H1 (cell line): ENCODE results near the gene DPEP3. TPM values are rescaled to one million over a fixed set of nuclear protein-coding genes. Genes with fewer than 3 reads are reported as not detected.
"Not testable (repeated sequence)": the region's sequence is repeated elsewhere in the genome, so short reads cannot be mapped to it uniquely, and the experiment has no call there.

Experiments used
- CTCF ChIA-PET: fragments of 300-600 bp; sonication (Branson Sonifier 250); formaldehyde crosslinking; loops from one replicate; lab custom pipeline; 2021; ENCODE audit not compliant: partially characterized antibody; lab: Charles Lee
- POLR2A ChIA-PET: fragments of 300-600 bp; sonication (Branson Sonifier 250); formaldehyde crosslinking; loops from one replicate; lab custom pipeline; 2021; ENCODE audit warnings: inconsistent platforms; ENCODE audit not compliant: partially characterized antibody; lab: Charles Lee
- DNase-seq, 2 experiments: peaks; one replicate each; pipeline versions ENCODE4 v3.0.0 to v3.0.0-alpha.2; 2010 to 2022; ENCODE audit warnings: low spot score in 2 of 2, low read depth in 1 of 2, mixed read lengths in 1 of 2
- FAIRE-seq: peaks from 2 replicates; lab custom pipeline; 2011; peaks lifted over from hg19 to GRCh38; lab: Jason Lieb, UNC
- H2AFZ ChIP-seq: 2 replicates; pipeline ENCODE4 v1.8.1; 2012; ENCODE audit warnings: low read length, inconsistent platforms
- H2AK5ac ChIP-seq: 2 replicates; pipeline ENCODE4 v1.6.1; 2013; ENCODE audit warnings: low read depth, low read length
- H2BK120ac ChIP-seq: replicated peaks from 2 replicates; pipeline ENCODE3; 2013; ENCODE audit warnings: low read depth, low read length, inconsistent platforms
- H2BK12ac ChIP-seq: 2 replicates; pipeline ENCODE4 v1.6.1; 2013; ENCODE audit warnings: low read depth, low read length
- H2BK15ac ChIP-seq: 2 replicates; pipeline ENCODE4 v1.6.1; 2013; ENCODE audit warnings: low read length
- H2BK20ac ChIP-seq: 2 replicates; pipeline ENCODE4 v1.6.1; 2013; ENCODE audit warnings: low read length
- H2BK5ac ChIP-seq: 2 replicates; pipeline ENCODE4 v1.6.1; 2013; ENCODE audit warnings: low read depth, low read length
- H3K14ac ChIP-seq: 2 replicates; pipeline ENCODE4 v1.6.1; 2013; ENCODE audit warnings: inconsistent platforms; ENCODE audit not compliant: insufficient read length
- H3K18ac ChIP-seq: 2 replicates; pipeline ENCODE4 v1.6.1; 2013; ENCODE audit warnings: low read length; ENCODE audit errors: extremely low read depth
- H3K23ac ChIP-seq: 2 replicates; pipeline ENCODE4 v1.6.1; 2013; ENCODE audit warnings: inconsistent platforms; ENCODE audit not compliant: insufficient read length
- H3K23me2 ChIP-seq: 2 replicates; pipeline ENCODE4 v1.6.1; 2013; ENCODE audit warnings: low read depth, low read length
- H3K27ac ChIP-seq: 2 replicates; pipeline ENCODE4 v1.6.1; 2011; ENCODE audit warnings: low read depth, low read length, inconsistent platforms
- H3K27me3 ChIP-seq, 4 experiments: replicated peaks in 1 of 4; 1 replicate in 1 of 4; 2 replicates in 3 of 4; pipeline versions ENCODE4 v1.6.1 to v1.8.1; 2011 to 2013; ENCODE audit warnings: low read length in 3 of 4, mild to moderate bottlenecking in 3 of 4, inconsistent platforms in 2 of 4, mixed read lengths in 2 of 4, moderate library complexity in 1 of 4; ENCODE audit not compliant: control insufficient read depth in 3 of 4, insufficient read depth in 3 of 4; ENCODE audit errors: extremely low read depth in 1 of 4
- H3K36me3 ChIP-seq, 4 experiments: 2 replicates each; pipeline versions ENCODE4 v1.6.1 to v1.8.1; 2011 to 2013; ENCODE audit warnings: mild to moderate bottlenecking in 4 of 4, low read length in 3 of 4, moderate library complexity in 2 of 4, control low read depth in 1 of 4, inconsistent platforms in 1 of 4; ENCODE audit not compliant: insufficient read depth in 4 of 4, control insufficient read depth in 2 of 4
- H3K4ac ChIP-seq: replicated peaks from 2 replicates; pipeline ENCODE3; 2013; ENCODE audit warnings: low read length, low read depth, mixed read lengths, inconsistent platforms; ENCODE audit not compliant: insufficient read length
- H3K4me1 ChIP-seq, 4 experiments: replicated peaks in 1 of 4; 1 replicate in 1 of 4; 2 replicates in 3 of 4; pipeline versions ENCODE4 v1.6.1 to v1.8.1; 2011 to 2013; ENCODE audit warnings: low read length in 3 of 4, inconsistent platforms in 2 of 4, mixed read lengths in 1 of 4; ENCODE audit not compliant: insufficient read depth in 4 of 4, control insufficient read depth in 3 of 4
- H3K4me2 ChIP-seq, 2 experiments: 2 replicates each; pipeline versions ENCODE4 v1.6.1 to v1.8.1; 2011 to 2013; ENCODE audit warnings: low read depth in 2 of 2, low read length in 2 of 2, control low read depth in 1 of 2, inconsistent platforms in 1 of 2, mild to moderate bottlenecking in 1 of 2; ENCODE audit not compliant: insufficient read depth in 1 of 2
- H3K4me3 ChIP-seq, 4 experiments: fragments of 200-600, 300-600 bp in 1 of 4; sonication (generic), shearing (Covaris generic), sonication (Bioruptor Twin) in 1 of 4; 2 replicates each; pipeline versions ENCODE4 v1.5.1 to v1.8.1; 2011 to 2016; ENCODE audit warnings: low read length in 4 of 4, low read depth in 3 of 4, control low read depth in 2 of 4, inconsistent platforms in 2 of 4, mild to moderate bottlenecking in 2 of 4, mixed read lengths in 1 of 4, moderate library complexity in 1 of 4; ENCODE audit not compliant: insufficient read depth in 2 of 4; ENCODE audit errors: extremely low read depth in 1 of 4
- H3K56ac ChIP-seq: replicated peaks from 2 replicates; pipeline ENCODE3; 2013; ENCODE audit warnings: low read depth, mild to moderate bottlenecking, mixed read lengths, low read length, inconsistent platforms; ENCODE audit not compliant: insufficient read length
- H3K79me1 ChIP-seq: 2 replicates; pipeline ENCODE4 v1.6.1; 2013; ENCODE audit warnings: low read depth, low read length, control low read depth
- H3K79me2 ChIP-seq, 2 experiments: 2 replicates each; pipeline versions ENCODE4 v1.6.1 to v1.8.1; 2012 to 2013; ENCODE audit warnings: low read length in 2 of 2, mild to moderate bottlenecking in 2 of 2, inconsistent platforms in 1 of 2; ENCODE audit not compliant: insufficient read depth in 2 of 2, control insufficient read depth in 1 of 2
- H3K9ac ChIP-seq, 4 experiments: replicated peaks in 1 of 4; 1 replicate in 1 of 4; 2 replicates in 3 of 4; pipeline versions ENCODE4 v1.6.1 to v1.8.1; 2011 to 2013; ENCODE audit warnings: low read depth in 3 of 4, low read length in 3 of 4, control low read depth in 2 of 4, mild to moderate bottlenecking in 2 of 4, moderate library complexity in 2 of 4, inconsistent platforms in 1 of 4; ENCODE audit errors: extremely low read depth in 1 of 4
- H3K9me3 ChIP-seq, 2 experiments: 2 replicates each; pipeline versions ENCODE4 v1.6.1 to v1.8.1; 2012 to 2013; ENCODE audit warnings: mild to moderate bottlenecking in 2 of 2, moderate library complexity in 2 of 2, control low read depth in 1 of 2, inconsistent platforms in 1 of 2, low read depth in 1 of 2, low read length in 1 of 2, mixed read lengths in 1 of 2; ENCODE audit not compliant: insufficient read depth in 2 of 2
- H4K20me1 ChIP-seq, 2 experiments: replicated peaks in 1 of 2; 2 replicates each; pipeline versions ENCODE3 to v1.8.1; 2011 to 2013; ENCODE audit warnings: inconsistent platforms in 2 of 2, low read length in 2 of 2, mild to moderate bottlenecking in 1 of 2; ENCODE audit not compliant: insufficient read depth in 2 of 2, control insufficient read depth in 1 of 2
- H4K5ac ChIP-seq: 2 replicates; pipeline ENCODE4 v1.6.1; 2013; ENCODE audit warnings: low read length, low read depth, mixed read lengths, inconsistent platforms; ENCODE audit not compliant: insufficient read length
- H4K8ac ChIP-seq: 2 replicates; pipeline ENCODE4 v1.8.0; 2013; ENCODE audit warnings: mild to moderate bottlenecking, moderate library complexity, low read length, inconsistent platforms; ENCODE audit not compliant: insufficient read depth; ENCODE audit errors: extremely low read depth
- H4K91ac ChIP-seq: replicated peaks from 2 replicates; pipeline ENCODE3; 2013; ENCODE audit warnings: low read length, mixed read lengths, inconsistent platforms; ENCODE audit not compliant: insufficient read length
- BCL11A ChIP-seq, 2 experiments: IDR thresholded peaks; one replicate each; pipeline ENCODE4 v1.6.1; 2011; ENCODE audit warnings: low read depth in 2 of 2, low read length in 2 of 2, mild to moderate bottlenecking in 2 of 2
- MAFK ChIP-seq: IDR thresholded peaks from 2 replicates; pipeline ENCODE4 v1.6.1; 2012; ENCODE audit warnings: low read depth, mild to moderate bottlenecking, improper control_type of control experiment, low read length
- TAF7 ChIP-seq: optimal IDR thresholded peaks from 2 replicates; pipeline ENCODE3; 2011; ENCODE audit warnings: low read depth, mild to moderate bottlenecking, inconsistent platforms, low read length, moderate library complexity, borderline replicate concordance
- WGBS, 2 experiments: shearing (Covaris generic) in 1 of 2; methylation state at CpG; one replicate each; pipeline versions ENCODE4 v1.1.6 to v1.1.7; 2013 to 2015; ENCODE audit warnings: low lambda C conversion rate in 2 of 2, mixed read lengths in 2 of 2, inconsistent platforms in 1 of 2, low coverage in 1 of 2, missing lambda C conversion rate in 1 of 2; ENCODE audit not compliant: insufficient replicate concordance in 2 of 2, insufficient coverage in 1 of 2, insufficient read length in 1 of 2; ENCODE audit errors: extremely low coverage in 1 of 2, missing lambda C conversion rate in 1 of 2; 5-methylcytosine and 5-hydroxymethylcytosine counted together
- polyA plus RNA-seq, 7 experiments: library from polyadenylated mRNA; depleted of rRNA in 3 of 7; stranded (reverse) in 5 of 7; unstranded in 2 of 7; fragments of >200 nt in 5 of 7; fragments of 200-250 nt in 2 of 7; gene quantifications; 1 replicate in 5 of 7; 2 replicates in 1 of 7; 4 replicates in 1 of 7; pipeline versions ENCODE4 v1.2.1 to v1.2.3, GENCODE V29; 2011 to 2013; ENCODE audit warnings: missing spikeins in 2 of 7, mixed read lengths in 2 of 7
- total RNA-seq: library from RNA; stranded (reverse); fragmentation: NEBNext Ultra II Directional; extraction: Animal tissue kit (Norgen Biotek cat#: 25700); gene quantifications from 2 replicates; pipeline ENCODE4 v1.2.1, GENCODE V29; 2021

The DPEP3 gene
- total and polyA plus RNA-seq, 2 of the 8 experiments (the other 6 are each of a cell fraction or from before 2014, with no cell fraction given), result 6.5 to 9.9 TPM

GRCh38 chr16:68013440-68013839, 33.1 kb upstream of the DPEP3 start (continued):
- no peak for TF ChIP-seq MAFK
- no peak for TF ChIP-seq BCL11A (IDR thresholded peaks at IDR 0.05; ENCODE audit: low read depth in 2 of 2, low read length in 2 of 2)
- TF ChIP-seq TAF7, result no peak

DNA sequence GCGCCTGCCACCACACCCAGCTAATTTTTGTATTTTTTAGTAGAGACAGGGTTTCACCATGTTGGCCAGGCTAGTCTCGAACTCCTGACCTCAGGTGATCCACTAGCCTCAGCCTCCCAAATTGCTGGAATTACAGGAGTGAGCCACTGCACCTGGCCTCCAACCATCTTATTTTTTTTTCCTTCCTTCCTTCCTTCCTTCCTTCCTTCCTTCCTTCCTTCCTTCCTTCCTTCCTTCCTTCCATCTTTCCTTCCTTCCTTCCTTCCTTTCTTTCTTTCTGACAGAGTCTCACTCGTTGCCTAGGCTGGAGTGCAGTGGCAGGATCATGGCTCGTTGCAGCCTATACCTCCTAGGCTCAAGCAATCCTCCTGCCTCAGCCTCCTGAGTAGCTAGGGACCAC, 29.6 kb upstream of the DPEP3 start:
- H3K9me3 ChIP-seq, H3K9ac ChIP-seq, H2BK20ac ChIP-seq, H3K23ac ChIP-seq, DNase-seq, H3K4me2 ChIP-seq, H3K18ac ChIP-seq, H4K8ac ChIP-seq, H3K36me3 ChIP-seq, FAIRE-seq, H2AFZ ChIP-seq, H3K14ac ChIP-seq, H3K23me2 ChIP-seq, H2BK15ac ChIP-seq, H2AK5ac ChIP-seq, H3K4me1 ChIP-seq, H2BK120ac ChIP-seq, H2BK12ac ChIP-seq, H4K91ac ChIP-seq, H2BK5ac ChIP-seq, H4K20me1 ChIP-seq, H3K56ac ChIP-seq, H4K5ac ChIP-seq, H3K4ac ChIP-seq, H3K4me3 ChIP-seq, H3K79me1 ChIP-seq, H3K79me2 ChIP-seq, H3K27me3 ChIP-seq, H3K27ac ChIP-seq: not testable (repeated sequence)
- CTCF ChIA-PET, result interaction anchor here (0.9 to 1.5 kb wide), 3 partner anchors 29 to 82 kb away, joined by 3 to 4 read pairs (median 3); no protein-coding TSS in a partner anchor
- WGBS, 2 experiments, result 94% methylated on average over 2 of the region's 4 CpGs; no CpG with 5 or more reads in 1 of the 2 experiments
- POLR2A ChIA-PET, result interaction anchor here (1.0 kb wide), 1 partner anchor 12 kb away, joined by 3 read pairs; no protein-coding TSS in a partner anchor
